ENCODE results near the gene SERP1. TPM values are rescaled to one million over a fixed set of nuclear protein-coding genes. Genes with fewer than 3 reads are reported as not detected.

SERP1 gene
- total RNA-seq, 3 donors from 2014 or later = 231 to 327 (median 273) TPM

- Histone ChIP-seq H3K27ac (no peak overlapping the region), H3K9me3 (no peaks in the 10 kb centered on the region), H3K4me3 (no peak overlapping the region), H3K4me1 (no peaks in the 10 kb centered on the region), H3K36me3 (no peaks in the 10 kb centered on the region), H3K27me3 (no peaks in the 10 kb centered on the region)
- TF ChIP-seq POLR2A (IDR thresholded peaks at IDR 0.05) (no peak), POLR2AphosphoS5 (IDR thresholded peaks at IDR 0.05) (no peak), CTCF (IDR thresholded peaks at IDR 0.05) (no peak)
- intact Hi-C loops (cut with DNase I; ENCODE audit: low total_unique reads) = no loop called here
- no peak for DNase-seq (ENCODE audit: low spot score in 2 of 2)
These were observed 51.1 kb downstream of the SERP1 start for GRCh38 chr3:150495149-150495548.

- TF ChIP-seq POLR2AphosphoS5 (IDR thresholded peaks at IDR 0.05) (no peak), CTCF (IDR thresholded peaks at IDR 0.05) (no peak), POLR2A (IDR thresholded peaks at IDR 0.05) (no peak)
- DNase-seq (ENCODE audit: low spot score in 2 of 2) = no peak
- Histone ChIP-seq H3K4me3 (no peak overlapping the region), H3K36me3 (no peaks in the 10 kb centered on the region), H3K27me3 (no peaks in the 10 kb centered on the region), H3K27ac (no peak overlapping the region), H3K4me1 (no peaks in the 10 kb centered on the region), H3K9me3 (no peaks in the 10 kb centered on the region)
- intact Hi-C loops (cut with DNase I; ENCODE audit: low total_unique reads) = no loop called here
These were observed 51.8 kb downstream of the SERP1 start for GRCh38 chr3:150494411-150494977.

Other genes starting within 250 kb of the SERP1 start
- 10 to 100 TPM; 12.1 to 19.8 (median 16.5) TPM for gene TSC22D2, start 138.2 kb downstream of the SERP1 start, total RNA-seq
- gene EIF2A, start 291 bp upstream of the SERP1 start, total RNA-seq = 100 to 1,000 TPM; 204 to 247 (median 239) TPM
- 100 to 1,000 TPM in 2 of 3 donors, 10 to 100 TPM in 1; 86.9 to 143 (median 127) TPM for gene SELENOT, start 56.8 kb upstream of the SERP1 start, total RNA-seq
- gene ERICH6, start 157.4 kb upstream of the SERP1 start, total RNA-seq = under 1 TPM; 0.29 to 0.98 (median 0.48) TPM
- gene SIAH2, start 216.7 kb upstream of the SERP1 start, total RNA-seq = 10 to 100 TPM; 37.4 to 40.3 (median 39.1) TPM

Measured in breast epithelium (tissue), 4 donors.